GM23338 (cell line): ENCODE data around the gene CCR7. TPM values are rescaled to one million over a fixed set of nuclear protein-coding genes. Genes with fewer than 3 reads are reported as not detected.

Experiments
- ATAC-seq: fragments of 200-7000 bp; cut with Tn5 transposase; 3 replicates; pipeline ENCODE4 v1.9.1; 2020
- DNase-seq: peaks from one replicate; pipeline ENCODE4 v3.0.0-alpha.2; 2015; ENCODE audit warnings: low spot score
- H2AFZ ChIP-seq: fragments of 200-600 bp; sonication (generic); 2 replicates; pipeline ENCODE4 v1.8.0; 2016; ENCODE audit warnings: antibody characterized with exemption, mild to moderate bottlenecking, moderate library complexity
- H3F3A ChIP-seq: fragments of 200-600 bp; sonication (generic); replicated peaks from 2 replicates; pipeline ENCODE4 v1.8.0; 2017; ENCODE audit warnings: antibody characterized with exemption, mixed run types, low read depth
- H3K27ac ChIP-seq: fragments of 200-600 bp; sonication (generic); 2 replicates; pipeline ENCODE4 v1.6.1; 2016; ENCODE audit warnings: low read depth
- H3K27me3 ChIP-seq: fragments of 200-600 bp; sonication (generic); 2 replicates; pipeline ENCODE4 v1.8.0; 2016; ENCODE audit warnings: mild to moderate bottlenecking, mixed run types, moderate library complexity; ENCODE audit not compliant: insufficient read depth
- H3K36me3 ChIP-seq: fragments of 200-600 bp; sonication (generic); 2 replicates; pipeline ENCODE4 v1.8.0; 2016; ENCODE audit warnings: mild to moderate bottlenecking; ENCODE audit not compliant: insufficient read depth
- H3K4me1 ChIP-seq: fragments of 200-600 bp; sonication (generic); 2 replicates; pipeline ENCODE4 v1.8.0; 2016; ENCODE audit warnings: mild to moderate bottlenecking, moderate library complexity; ENCODE audit not compliant: insufficient read depth
- H3K4me2 ChIP-seq: fragments of 200-600 bp; sonication (generic); 2 replicates; pipeline ENCODE4 v1.7.1; 2017; ENCODE audit warnings: mixed run types
- H3K4me3 ChIP-seq: fragments of 200-600 bp; sonication (generic); 2 replicates; pipeline ENCODE4 v1.6.1; 2016; ENCODE audit warnings: mixed run types
- H3K79me2 ChIP-seq: fragments of 200-600 bp; sonication (generic); replicated peaks from 2 replicates; pipeline ENCODE4 v1.8.0; 2017; ENCODE audit warnings: mild to moderate bottlenecking; ENCODE audit not compliant: insufficient read depth
- H3K9me2 ChIP-seq: fragments of 200-600 bp; sonication (generic); 2 replicates; pipeline ENCODE4 v1.8.0; 2017; ENCODE audit not compliant: insufficient read depth
- H4K20me1 ChIP-seq: fragments of 200-600 bp; sonication (generic); replicated peaks from 2 replicates; pipeline ENCODE4 v1.8.0; 2017; ENCODE audit warnings: mild to moderate bottlenecking; ENCODE audit not compliant: insufficient read depth
- H3K27ac Mint-ChIP-seq: 2 replicates; pipeline ENCODE4 v1.8.0; 2020; ENCODE audit warnings: inconsistent platforms, mild to moderate bottlenecking, moderate library complexity, mixed read lengths
- H3K27me3 Mint-ChIP-seq: 3 replicates; pipeline ENCODE4 v1.8.0; 2022; ENCODE audit warnings: low read depth, mild to moderate bottlenecking, moderate library complexity, mixed read lengths, inconsistent platforms; ENCODE audit not compliant: insufficient read depth, poor library complexity
- H3K36me3 Mint-ChIP-seq: 3 replicates; pipeline ENCODE4 v1.8.0; 2021; ENCODE audit warnings: low read depth, mild to moderate bottlenecking, inconsistent platforms, moderate library complexity, mixed read lengths
- H3K4me1 Mint-ChIP-seq: 3 replicates; pipeline ENCODE4 v1.8.0; 2020; ENCODE audit warnings: mild to moderate bottlenecking, inconsistent platforms, mixed read lengths
- H3K4me3 Mint-ChIP-seq: 3 replicates; pipeline ENCODE4 v1.8.0; 2021; ENCODE audit warnings: moderate library complexity, mild to moderate bottlenecking, inconsistent platforms, mixed read lengths
- H3K9me3 Mint-ChIP-seq: 3 replicates; pipeline ENCODE4 v1.8.0; 2020; ENCODE audit warnings: moderate library complexity, mild to moderate bottlenecking, inconsistent platforms, mixed read lengths
- ETS1 ChIP-seq: IDR thresholded peaks from 2 replicates; pipeline ENCODE4 v1.6.1; 2016; ENCODE audit warnings: antibody characterized with exemption
- EZH2 ChIP-seq: fragments of 200-600 bp; sonication (generic); IDR thresholded peaks from one replicate; pipeline ENCODE4 v1.8.0; 2017; ENCODE audit warnings: antibody characterized with exemption, mild to moderate bottlenecking, low read depth; ENCODE audit not compliant: unreplicated experiment
- EZH2phosphoT487 ChIP-seq: fragments of 200-600 bp; sonication (generic); IDR thresholded peaks from one replicate; pipeline ENCODE4 v1.8.1; 2018; ENCODE audit warnings: antibody characterized with exemption; ENCODE audit not compliant: unreplicated experiment
- JUNB ChIP-seq: IDR thresholded peaks from one replicate; pipeline ENCODE4 v1.6.1; 2016; ENCODE audit warnings: antibody characterized with exemption; ENCODE audit not compliant: unreplicated experiment
- NANOG ChIP-seq: IDR thresholded peaks from 2 replicates; pipeline ENCODE4 v1.6.1; 2016; ENCODE audit warnings: antibody characterized with exemption, borderline replicate concordance
- POLR2AphosphoS5 ChIP-seq: IDR thresholded peaks from 2 replicates; pipeline ENCODE4 v1.6.1; 2016; ENCODE audit warnings: antibody characterized with exemption, low read depth
- STAT1 ChIP-seq: IDR thresholded peaks from one replicate; pipeline ENCODE4 v1.6.1; 2016; ENCODE audit warnings: antibody characterized with exemption; ENCODE audit not compliant: unreplicated experiment
- ZNF114 ChIP-seq: fragments of 250-450 bp; sonication (Bioruptor Pico); IDR thresholded peaks from 2 replicates; pipeline ENCODE4 v1.5.0; 2020; ENCODE audit warnings: mild to moderate bottlenecking, moderate library complexity
- ZNF331 ChIP-seq: fragments of 250-450 bp; sonication (Bioruptor Pico); IDR thresholded peaks from 2 replicates; pipeline ENCODE4 v1.5.0; 2020; ENCODE audit warnings: low read depth, mild to moderate bottlenecking, moderate library complexity
- polyA plus RNA-seq: library from polyadenylated mRNA; unstranded; fragments of >200 nt; fragmentation: Nextera tagmentation; extraction: Ambion mirVana; gene quantifications from 2 replicates; pipeline ENCODE4 v1.2.1, GENCODE V29; 2016
- total RNA-seq: library from RNA; depleted of rRNA; stranded (reverse); fragments of >200 nt; shearing (Covaris generic); gene quantifications from 2 replicates; pipeline ENCODE4 v1.2.3, GENCODE V29; 2014
- TF ChIP-seq, protein P1 (sequence below): IDR thresholded peaks from one replicate; pipeline ENCODE4 v1.6.1; 2018; ENCODE audit warnings: antibody characterized with exemption; ENCODE audit not compliant: unreplicated experiment
- TF ChIP-seq, protein P2 (sequence below), 2 experiments: fragments of 200-600 bp in 1 of 2; sonication (generic) in 1 of 2; conservative IDR thresholded peaks; 2 replicates each; pipeline versions ENCODE4 v1.5.1 to v1.6.1; 2016 to 2017; ENCODE audit warnings: antibody characterized with exemption in 2 of 2, low read depth in 2 of 2, mild to moderate bottlenecking in 2 of 2, moderate library complexity in 1 of 2

The CCR7 gene
- total and polyA plus RNA-seq, 2 experiments from 2014 or later, result 0.37 to 0.59 TPM

DNA sequence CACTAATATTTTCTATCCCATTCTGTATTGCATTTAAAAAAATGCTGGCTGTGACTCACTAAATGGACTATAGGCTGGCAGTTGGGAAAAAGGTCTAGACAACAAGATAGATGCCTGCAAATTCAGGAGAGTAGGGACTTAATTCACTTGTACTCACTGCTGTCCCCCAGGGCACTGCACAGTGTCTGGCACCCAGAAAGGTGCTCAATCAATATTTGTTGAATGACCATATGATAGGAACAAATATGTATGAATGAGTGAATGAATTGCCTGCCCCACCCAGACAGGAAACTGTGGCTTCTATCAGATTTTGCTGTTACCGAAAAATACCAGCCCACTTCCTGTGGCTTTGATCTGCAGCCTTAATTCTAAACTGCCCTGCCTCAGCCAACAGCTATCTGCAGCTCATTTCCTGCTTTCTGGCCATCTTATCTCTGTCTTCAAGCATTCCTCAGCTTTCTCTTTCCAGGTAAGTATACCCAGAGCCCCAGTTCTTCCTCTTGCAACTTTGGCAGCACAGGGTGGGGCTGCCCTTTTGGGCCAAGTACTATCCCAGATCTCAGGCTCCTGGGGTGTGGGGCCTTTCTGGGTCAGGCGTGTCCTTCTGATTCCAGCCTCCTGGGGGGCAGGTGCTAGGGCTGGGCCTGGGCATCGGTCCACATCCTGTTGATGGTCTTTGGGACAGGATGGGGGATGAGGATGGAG, 48.5 kb downstream of the CCR7 start:
- H3F3A ChIP-seq, result no peaks in the 10 kb centered on the region
- no peak overlapping the region for H2AFZ ChIP-seq
- no peaks in the 10 kb centered on the region for H3K36me3 ChIP-seq
- ATAC-seq (no peak), DNase-seq (no peak)
- no peaks in the 10 kb centered on the region for H3K27me3 ChIP-seq
- no peaks in the 10 kb centered on the region for H3K79me2 ChIP-seq
- H3K4me3 Mint-ChIP-seq, result no peak overlapping the region
- H3K4me1 Mint-ChIP-seq, result peaks cover 10% of the 10 kb centered on the region
- no peak overlapping the region for H3K4me2 ChIP-seq
- no peaks in the 10 kb centered on the region for H3K9me3 Mint-ChIP-seq
- no peaks in the 10 kb centered on the region for H3K9me2 ChIP-seq
- no peaks in the 10 kb centered on the region for H4K20me1 ChIP-seq
- H3K27ac ChIP-seq, result no peak overlapping the region
- 0 out of 2 replicates have a peak overlapping the region, but pooled peaks have one; percentile 2 for H3K27ac Mint-ChIP-seq
- no peak overlapping the region for H3K4me3 ChIP-seq
- peaks cover 15% of the 10 kb centered on the region for H3K27me3 Mint-ChIP-seq
- TF ChIP-seq ZNF331 (no peak), POLR2AphosphoS5 (no peak), ETS1 (no peak)
- H3K36me3 Mint-ChIP-seq, result no peaks in the 10 kb centered on the region
- peaks cover 5% of the 10 kb centered on the region; the same call in 1 of the 2 replicates for H3K4me1 ChIP-seq

DNA sequence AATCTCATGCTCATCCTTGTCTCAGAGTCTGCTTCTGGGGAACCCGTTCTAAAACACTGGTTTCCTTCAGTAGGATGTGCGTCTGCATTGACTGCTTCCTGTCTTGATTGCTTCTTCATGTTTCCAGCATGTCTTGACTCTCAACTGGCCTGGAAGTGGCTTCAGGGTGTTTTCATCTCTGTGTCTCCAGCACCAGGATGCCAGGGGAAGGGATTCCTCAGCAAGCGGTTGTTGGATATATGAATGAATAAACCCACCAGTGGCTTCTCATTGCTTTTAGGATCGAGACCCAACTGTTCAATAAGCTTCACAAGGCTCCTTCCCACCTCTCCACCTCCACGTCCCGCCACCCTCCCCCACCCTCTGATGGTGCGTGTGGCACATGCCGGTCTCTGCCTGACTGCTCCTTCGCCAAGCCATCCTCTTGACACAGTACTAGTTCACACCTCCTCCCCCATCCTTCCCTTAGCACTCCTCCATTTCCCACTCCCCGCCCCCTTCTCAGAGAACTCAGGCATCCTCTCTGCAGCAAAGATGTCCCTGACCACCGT, 49.7 kb downstream of the CCR7 start:
- Mint-ChIP-seq H3K36me3 (no peaks in the 10 kb centered on the region), H3K9me3 (no peaks in the 10 kb centered on the region), H3K27me3 (peaks cover 11% of the 10 kb centered on the region), H3K27ac (no peak overlapping the region), H3K4me1 (peaks cover 12% of the 10 kb centered on the region), H3K4me3 (no peak overlapping the region)
- peaks cover 5% of the 10 kb centered on the region; the same call in 1 of the 2 replicates for H3K4me1 ChIP-seq
- DNase-seq (no peak), ATAC-seq (no peak)
- no peaks in the 10 kb centered on the region for H3K79me2 ChIP-seq
- TF ChIP-seq ZNF114 (CRISPR knock-in tag), result no peak
- H3K36me3 ChIP-seq, result no peaks in the 10 kb centered on the region
- no peaks in the 10 kb centered on the region for H3F3A ChIP-seq
- H3K9me2 ChIP-seq, result no peaks in the 10 kb centered on the region
- no peaks in the 10 kb centered on the region for H3K27me3 ChIP-seq
- no peaks in the 10 kb centered on the region for H4K20me1 ChIP-seq
- no peak overlapping the region for H3K27ac ChIP-seq
- H3K4me3 ChIP-seq, result no peak overlapping the region
- H3K4me2 ChIP-seq, result no peak overlapping the region
- H2AFZ ChIP-seq, result peak overlapping the region; percentile 52; the same call in 1 of the 2 replicates

DNA sequence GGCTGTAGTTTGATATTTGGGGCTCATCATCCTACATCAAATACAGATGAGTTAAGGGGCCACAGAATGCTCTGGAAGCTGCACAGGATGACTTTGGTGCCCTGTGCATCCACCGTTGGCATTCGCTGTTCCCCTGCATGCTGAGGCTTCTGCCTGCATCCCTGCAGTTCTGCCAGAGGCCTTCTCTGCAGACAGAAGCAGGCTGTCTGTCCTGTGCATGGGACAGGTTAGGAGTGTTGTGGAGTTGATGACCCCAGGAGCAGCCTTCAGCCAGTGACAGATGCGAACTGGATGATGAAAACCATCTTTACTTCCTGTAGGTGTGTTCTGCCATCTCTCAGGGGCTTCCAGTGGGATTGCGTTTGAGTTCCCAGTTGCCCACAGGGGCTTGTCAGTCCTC, 50.3 kb downstream of the CCR7 start:
- H3K4me3 ChIP-seq, result no peak overlapping the region
- ATAC-seq (no peak), DNase-seq (no peak)
- no peak overlapping the region for H3K27ac ChIP-seq
- no peak overlapping the region for H3K27ac Mint-ChIP-seq
- no peak overlapping the region for H3K4me2 ChIP-seq
- H3K36me3 Mint-ChIP-seq, result no peaks in the 10 kb centered on the region
- no peaks in the 10 kb centered on the region for H3K27me3 ChIP-seq
- H3K27me3 Mint-ChIP-seq, result peaks cover 11% of the 10 kb centered on the region
- no peaks in the 10 kb centered on the region for H3K9me3 Mint-ChIP-seq
- no peaks in the 10 kb centered on the region for H3K36me3 ChIP-seq
- H3K4me1 ChIP-seq, result peaks cover 5% of the 10 kb centered on the region; the same call in 1 of the 2 replicates
- no peaks in the 10 kb centered on the region for H4K20me1 ChIP-seq
- H3F3A ChIP-seq, result no peaks in the 10 kb centered on the region
- no peaks in the 10 kb centered on the region for H3K9me2 ChIP-seq
- H3K79me2 ChIP-seq, result no peaks in the 10 kb centered on the region
- H2AFZ ChIP-seq, result no peak overlapping the region; the same call in 1 of the 2 replicates
- peaks cover 16% of the 10 kb centered on the region for H3K4me1 Mint-ChIP-seq
- no peak overlapping the region for H3K4me3 Mint-ChIP-seq
- TF ChIP-seq ZNF331, result no peak
- TF ChIP-seq, protein P1, sequence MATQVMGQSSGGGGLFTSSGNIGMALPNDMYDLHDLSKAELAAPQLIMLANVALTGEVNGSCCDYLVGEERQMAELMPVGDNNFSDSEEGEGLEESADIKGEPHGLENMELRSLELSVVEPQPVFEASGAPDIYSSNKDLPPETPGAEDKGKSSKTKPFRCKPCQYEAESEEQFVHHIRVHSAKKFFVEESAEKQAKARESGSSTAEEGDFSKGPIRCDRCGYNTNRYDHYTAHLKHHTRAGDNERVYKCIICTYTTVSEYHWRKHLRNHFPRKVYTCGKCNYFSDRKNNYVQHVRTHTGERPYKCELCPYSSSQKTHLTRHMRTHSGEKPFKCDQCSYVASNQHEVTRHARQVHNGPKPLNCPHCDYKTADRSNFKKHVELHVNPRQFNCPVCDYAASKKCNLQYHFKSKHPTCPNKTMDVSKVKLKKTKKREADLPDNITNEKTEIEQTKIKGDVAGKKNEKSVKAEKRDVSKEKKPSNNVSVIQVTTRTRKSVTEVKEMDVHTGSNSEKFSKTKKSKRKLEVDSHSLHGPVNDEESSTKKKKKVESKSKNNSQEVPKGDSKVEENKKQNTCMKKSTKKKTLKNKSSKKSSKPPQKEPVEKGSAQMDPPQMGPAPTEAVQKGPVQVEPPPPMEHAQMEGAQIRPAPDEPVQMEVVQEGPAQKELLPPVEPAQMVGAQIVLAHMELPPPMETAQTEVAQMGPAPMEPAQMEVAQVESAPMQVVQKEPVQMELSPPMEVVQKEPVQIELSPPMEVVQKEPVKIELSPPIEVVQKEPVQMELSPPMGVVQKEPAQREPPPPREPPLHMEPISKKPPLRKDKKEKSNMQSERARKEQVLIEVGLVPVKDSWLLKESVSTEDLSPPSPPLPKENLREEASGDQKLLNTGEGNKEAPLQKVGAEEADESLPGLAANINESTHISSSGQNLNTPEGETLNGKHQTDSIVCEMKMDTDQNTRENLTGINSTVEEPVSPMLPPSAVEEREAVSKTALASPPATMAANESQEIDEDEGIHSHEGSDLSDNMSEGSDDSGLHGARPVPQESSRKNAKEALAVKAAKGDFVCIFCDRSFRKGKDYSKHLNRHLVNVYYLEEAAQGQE, result no peak
- TF ChIP-seq NANOG, result no peak
- no peak for TF ChIP-seq EZH2
- no peak for TF ChIP-seq ETS1
- no peak for TF ChIP-seq POLR2AphosphoS5
- no peak for TF ChIP-seq JUNB
- TF ChIP-seq, protein P2, sequence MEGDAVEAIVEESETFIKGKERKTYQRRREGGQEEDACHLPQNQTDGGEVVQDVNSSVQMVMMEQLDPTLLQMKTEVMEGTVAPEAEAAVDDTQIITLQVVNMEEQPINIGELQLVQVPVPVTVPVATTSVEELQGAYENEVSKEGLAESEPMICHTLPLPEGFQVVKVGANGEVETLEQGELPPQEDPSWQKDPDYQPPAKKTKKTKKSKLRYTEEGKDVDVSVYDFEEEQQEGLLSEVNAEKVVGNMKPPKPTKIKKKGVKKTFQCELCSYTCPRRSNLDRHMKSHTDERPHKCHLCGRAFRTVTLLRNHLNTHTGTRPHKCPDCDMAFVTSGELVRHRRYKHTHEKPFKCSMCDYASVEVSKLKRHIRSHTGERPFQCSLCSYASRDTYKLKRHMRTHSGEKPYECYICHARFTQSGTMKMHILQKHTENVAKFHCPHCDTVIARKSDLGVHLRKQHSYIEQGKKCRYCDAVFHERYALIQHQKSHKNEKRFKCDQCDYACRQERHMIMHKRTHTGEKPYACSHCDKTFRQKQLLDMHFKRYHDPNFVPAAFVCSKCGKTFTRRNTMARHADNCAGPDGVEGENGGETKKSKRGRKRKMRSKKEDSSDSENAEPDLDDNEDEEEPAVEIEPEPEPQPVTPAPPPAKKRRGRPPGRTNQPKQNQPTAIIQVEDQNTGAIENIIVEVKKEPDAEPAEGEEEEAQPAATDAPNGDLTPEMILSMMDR (conservative IDR thresholded peaks at IDR 0.05; ENCODE audit: low read depth in 2 of 2), result no peak
- no peak for TF ChIP-seq EZH2phosphoT487
- no peak for TF ChIP-seq STAT1
